ENCODE measurements around the gene NTN3. TPM values are rescaled to one million over a fixed set of nuclear protein-coding genes. Genes with fewer than 3 reads are reported as not detected.

NTN3 gene
- total RNA-seq, 3 donors from 2014 or later (not counting 1 experiment from before 2014, with no cell fraction given), result not detected

DNA sequence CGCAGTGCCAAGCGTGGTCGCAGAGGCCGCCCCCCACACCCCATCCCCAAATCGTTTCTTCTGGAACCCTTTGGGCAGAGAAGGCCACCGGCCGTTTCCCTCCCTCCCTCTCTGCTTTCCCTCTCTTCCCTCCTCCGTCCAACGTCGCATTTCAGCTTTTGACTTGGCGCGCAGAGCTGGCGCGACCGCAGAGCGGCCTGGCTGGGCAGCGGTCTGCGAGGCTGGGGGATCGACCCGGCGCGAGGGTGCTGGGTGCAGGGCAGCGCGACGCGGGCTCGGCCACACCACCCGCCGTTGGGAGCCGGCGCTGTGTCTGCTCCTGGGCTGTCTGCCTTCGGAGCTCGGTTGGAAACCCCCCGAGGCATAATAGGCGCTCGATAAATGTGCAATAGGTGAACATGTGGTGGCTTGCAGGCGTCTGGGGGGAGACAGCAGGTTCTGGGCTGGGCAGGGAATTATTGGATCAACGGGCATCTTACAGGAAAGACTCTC is 2.8 kb upstream of the NTN3 start:
- Histone ChIP-seq H3K4me1 (ENCODE audit: control insufficient read depth, insufficient read depth, low read length) (peaks cover 33% of the 10 kb centered on the region), H3K9me3 (ENCODE audit: control insufficient read depth, insufficient read depth, low read length) (no peaks in the 10 kb centered on the region), H3K4me3 (ENCODE audit: low read length) (no peak overlapping the region), H3K27ac (ENCODE audit: low read length) (no peak overlapping the region), H3K36me3 (ENCODE audit: control insufficient read depth, insufficient read depth, low read length) (no peaks in the 10 kb centered on the region), H3K27me3 (ENCODE audit: control insufficient read depth, insufficient read depth, low read length) (peaks cover 39% of the 10 kb centered on the region)
- Mint-ChIP-seq H3K9me3 (no peaks in the 10 kb centered on the region), H3K4me1 (peaks cover 0 to 21% of the 10 kb centered on the region in 2 donors), H3K27me3 (ENCODE audit: low read depth in 2 of 2) (peaks cover 12 to 19% of the 10 kb centered on the region in 2 donors), H3K4me3 (peak overlapping the region; percentile 28), H3K36me3 (no peaks in the 10 kb centered on the region), H3K27ac (no peak overlapping the region)
- TF ChIP-seq, protein P1, sequence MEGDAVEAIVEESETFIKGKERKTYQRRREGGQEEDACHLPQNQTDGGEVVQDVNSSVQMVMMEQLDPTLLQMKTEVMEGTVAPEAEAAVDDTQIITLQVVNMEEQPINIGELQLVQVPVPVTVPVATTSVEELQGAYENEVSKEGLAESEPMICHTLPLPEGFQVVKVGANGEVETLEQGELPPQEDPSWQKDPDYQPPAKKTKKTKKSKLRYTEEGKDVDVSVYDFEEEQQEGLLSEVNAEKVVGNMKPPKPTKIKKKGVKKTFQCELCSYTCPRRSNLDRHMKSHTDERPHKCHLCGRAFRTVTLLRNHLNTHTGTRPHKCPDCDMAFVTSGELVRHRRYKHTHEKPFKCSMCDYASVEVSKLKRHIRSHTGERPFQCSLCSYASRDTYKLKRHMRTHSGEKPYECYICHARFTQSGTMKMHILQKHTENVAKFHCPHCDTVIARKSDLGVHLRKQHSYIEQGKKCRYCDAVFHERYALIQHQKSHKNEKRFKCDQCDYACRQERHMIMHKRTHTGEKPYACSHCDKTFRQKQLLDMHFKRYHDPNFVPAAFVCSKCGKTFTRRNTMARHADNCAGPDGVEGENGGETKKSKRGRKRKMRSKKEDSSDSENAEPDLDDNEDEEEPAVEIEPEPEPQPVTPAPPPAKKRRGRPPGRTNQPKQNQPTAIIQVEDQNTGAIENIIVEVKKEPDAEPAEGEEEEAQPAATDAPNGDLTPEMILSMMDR (IDR thresholded peaks at IDR 0.05), result no peak
- peak in 1 of 2 donors; percentile 53 for DNase-seq
- peak in 2 of 3 donors; percentile 63 to 64 for ATAC-seq
- intact Hi-C loops (cut with micrococcal nuclease), result no loop called here
- under 1% methylated on average over 38 of the region's 38 CpGs for WGBS (ENCODE audit: insufficient coverage)

DNA sequence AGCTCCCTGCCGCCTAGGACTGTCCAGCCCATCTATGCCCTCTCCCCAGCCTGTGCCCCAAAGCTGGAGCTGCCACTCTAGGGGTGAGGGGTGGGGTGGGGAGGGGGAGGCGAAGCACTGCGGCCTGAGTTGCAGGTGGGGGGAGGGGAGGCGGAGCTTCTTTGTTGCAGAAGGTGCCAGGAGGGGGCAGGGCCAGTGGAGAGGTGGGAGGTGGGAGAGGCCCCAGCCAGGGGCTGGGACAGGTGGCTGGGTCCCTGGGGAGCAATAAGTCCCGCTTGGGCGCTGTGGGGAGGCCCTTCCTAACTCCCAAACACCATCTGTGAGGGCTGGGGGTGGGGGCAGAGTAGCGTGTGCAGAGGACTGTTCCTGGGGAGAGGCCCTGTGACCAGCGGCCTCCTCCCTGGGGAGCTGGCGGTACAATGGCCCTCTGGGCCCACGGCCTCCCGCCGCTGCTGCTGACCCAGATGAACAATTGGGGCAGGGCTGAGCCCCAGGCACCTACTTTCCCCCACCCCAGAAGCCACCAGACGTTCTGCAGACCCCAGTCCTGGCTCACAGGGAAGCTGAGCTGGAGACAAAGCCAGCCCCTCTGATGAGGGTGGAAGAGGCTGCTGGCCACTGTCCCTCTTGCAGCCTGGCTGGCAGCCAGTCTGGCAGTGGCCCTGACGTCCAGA is 2.2 kb upstream of the NTN3 start:
- Histone ChIP-seq H3K4me1 (ENCODE audit: control insufficient read depth, insufficient read depth, low read length) (peaks cover 36% of the 10 kb centered on the region), H3K9me3 (ENCODE audit: control insufficient read depth, insufficient read depth, low read length) (no peaks in the 10 kb centered on the region), H3K4me3 (ENCODE audit: low read length) (no peak overlapping the region), H3K27me3 (ENCODE audit: control insufficient read depth, insufficient read depth, low read length) (peaks cover 41% of the 10 kb centered on the region), H3K36me3 (ENCODE audit: control insufficient read depth, insufficient read depth, low read length) (no peaks in the 10 kb centered on the region), H3K27ac (ENCODE audit: low read length) (no peak overlapping the region)
- no peak for DNase-seq
- H3K27ac Mint-ChIP-seq, result no peak overlapping the region
- TF ChIP-seq, protein P1 (IDR thresholded peaks at IDR 0.05), result no peak
- no peak overlapping the region for H3K4me3 Mint-ChIP-seq
- H3K27me3 Mint-ChIP-seq (ENCODE audit: low read depth in 2 of 2), result peaks cover 12 to 20% of the 10 kb centered on the region in 2 donors
- intact Hi-C loops (cut with micrococcal nuclease), result no loop called here
- 21% methylated on average over 12 of the region's 14 CpGs for WGBS (ENCODE audit: insufficient coverage)
- H3K4me1 Mint-ChIP-seq, result peaks cover 0 to 24% of the 10 kb centered on the region in 2 donors
- no peaks in the 10 kb centered on the region for H3K36me3 Mint-ChIP-seq
- no peaks in the 10 kb centered on the region for H3K9me3 Mint-ChIP-seq
- no peak for ATAC-seq

DNA sequence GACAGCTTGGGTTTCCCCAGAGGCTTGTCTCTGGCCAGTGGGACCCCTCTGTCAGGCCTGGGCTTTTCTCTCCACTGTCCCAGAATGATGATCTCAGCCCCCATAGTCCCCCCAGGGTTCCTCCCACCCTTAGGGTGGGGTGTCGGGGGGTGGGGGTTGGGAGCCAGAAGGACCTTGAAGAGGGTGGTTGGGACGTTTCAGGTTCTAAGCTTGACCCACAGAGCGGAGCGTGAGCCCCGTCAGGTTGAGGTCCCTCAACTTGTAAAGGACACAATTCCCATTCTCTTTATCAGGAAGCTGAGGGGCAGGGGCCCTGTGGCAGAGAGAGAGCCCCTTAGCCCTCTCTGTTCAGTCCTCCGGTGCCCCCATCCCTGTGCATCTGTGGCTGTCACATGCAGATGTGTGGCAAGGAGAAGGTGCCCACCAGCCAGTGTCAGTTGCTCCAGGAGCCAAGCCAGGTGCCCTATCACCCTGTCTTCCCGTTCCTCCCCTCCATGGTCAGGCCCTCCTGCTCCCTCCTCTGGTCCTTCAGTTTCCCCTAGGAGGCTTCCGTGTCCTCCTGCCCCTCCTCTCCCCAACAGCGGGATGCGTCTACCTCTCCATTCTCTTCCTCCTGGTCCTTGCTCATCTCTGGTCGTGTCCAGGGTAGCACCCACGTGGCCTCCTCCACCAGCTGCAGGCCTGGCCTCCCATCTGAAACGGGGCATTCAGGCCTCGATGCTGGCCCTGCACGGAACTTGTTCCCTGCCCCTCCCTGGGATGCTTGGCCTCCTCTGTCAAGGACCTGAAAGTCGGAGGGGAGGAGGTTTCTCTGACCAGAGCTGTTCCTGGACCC is 1.5 kb upstream of the NTN3 start:
- Mint-ChIP-seq H3K27me3 (ENCODE audit: low read depth in 2 of 2) (peaks cover 12 to 20% of the 10 kb centered on the region in 2 donors), H3K4me1 (peaks cover 0 to 24% of the 10 kb centered on the region in 2 donors), H3K9me3 (no peaks in the 10 kb centered on the region), H3K4me3 (peak overlapping the region; percentile 49), H3K36me3 (no peaks in the 10 kb centered on the region), H3K27ac (no peak overlapping the region)
- intact Hi-C loops (cut with micrococcal nuclease), result no loop called here
- Histone ChIP-seq H3K9me3 (ENCODE audit: control insufficient read depth, insufficient read depth, low read length) (no peaks in the 10 kb centered on the region), H3K4me1 (ENCODE audit: control insufficient read depth, insufficient read depth, low read length) (peaks cover 40% of the 10 kb centered on the region), H3K27me3 (ENCODE audit: control insufficient read depth, insufficient read depth, low read length) (peaks cover 41% of the 10 kb centered on the region), H3K4me3 (ENCODE audit: low read length) (no peak overlapping the region), H3K27ac (ENCODE audit: low read length) (no peak overlapping the region), H3K36me3 (ENCODE audit: control insufficient read depth, insufficient read depth, low read length) (no peaks in the 10 kb centered on the region)
- ATAC-seq (no peak), DNase-seq (no peak)
- TF ChIP-seq, protein P1 (IDR thresholded peaks at IDR 0.05), result no peak
- WGBS (ENCODE audit: insufficient coverage), result 67% methylated on average over 15 of the region's 16 CpGs
